Measurements from ENCODE around the gene RIPOR3.

DNA sequence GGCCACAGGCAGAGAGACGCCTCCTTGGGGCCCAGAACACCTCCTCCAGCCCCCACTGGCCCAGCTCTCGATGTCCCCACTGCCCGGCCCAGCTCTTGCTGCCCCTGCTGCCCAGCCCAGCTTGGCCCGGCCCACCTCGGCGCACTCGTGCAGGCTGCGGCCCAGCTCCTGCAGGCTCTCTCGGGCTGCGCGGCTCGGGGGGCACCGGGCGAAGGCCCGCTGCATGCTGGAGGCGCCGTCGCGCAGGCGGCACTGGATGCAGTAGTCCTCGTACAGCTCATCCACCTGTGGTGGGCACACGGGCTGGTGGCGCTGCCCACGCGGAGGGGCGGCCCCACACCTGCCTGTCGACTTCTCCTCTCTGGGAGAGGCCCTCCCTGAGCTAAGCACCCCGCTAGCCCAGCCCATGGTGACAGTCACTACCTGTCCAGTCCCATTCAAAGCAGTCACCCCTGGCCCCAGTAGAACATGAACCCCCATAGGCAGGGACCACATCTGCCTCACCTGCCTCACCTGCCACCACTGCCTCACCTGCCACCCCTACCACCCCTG lies 81.8 kb downstream of the RIPOR3 start:
- TF ChIP-seq, protein P1, sequence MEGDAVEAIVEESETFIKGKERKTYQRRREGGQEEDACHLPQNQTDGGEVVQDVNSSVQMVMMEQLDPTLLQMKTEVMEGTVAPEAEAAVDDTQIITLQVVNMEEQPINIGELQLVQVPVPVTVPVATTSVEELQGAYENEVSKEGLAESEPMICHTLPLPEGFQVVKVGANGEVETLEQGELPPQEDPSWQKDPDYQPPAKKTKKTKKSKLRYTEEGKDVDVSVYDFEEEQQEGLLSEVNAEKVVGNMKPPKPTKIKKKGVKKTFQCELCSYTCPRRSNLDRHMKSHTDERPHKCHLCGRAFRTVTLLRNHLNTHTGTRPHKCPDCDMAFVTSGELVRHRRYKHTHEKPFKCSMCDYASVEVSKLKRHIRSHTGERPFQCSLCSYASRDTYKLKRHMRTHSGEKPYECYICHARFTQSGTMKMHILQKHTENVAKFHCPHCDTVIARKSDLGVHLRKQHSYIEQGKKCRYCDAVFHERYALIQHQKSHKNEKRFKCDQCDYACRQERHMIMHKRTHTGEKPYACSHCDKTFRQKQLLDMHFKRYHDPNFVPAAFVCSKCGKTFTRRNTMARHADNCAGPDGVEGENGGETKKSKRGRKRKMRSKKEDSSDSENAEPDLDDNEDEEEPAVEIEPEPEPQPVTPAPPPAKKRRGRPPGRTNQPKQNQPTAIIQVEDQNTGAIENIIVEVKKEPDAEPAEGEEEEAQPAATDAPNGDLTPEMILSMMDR (IDR thresholded peaks at IDR 0.05; ENCODE audit: insufficient read depth, low read length): no peak
- no peak for TF ChIP-seq POLR2AphosphoS5 (IDR thresholded peaks at IDR 0.05; ENCODE audit: low read depth)
